A673 (cell line): Measurements from ENCODE around the gene SAMD11. TPM values are rescaled to one million over a fixed set of nuclear protein-coding genes. Genes with fewer than 3 reads are reported as not detected.
"Not testable (repeated sequence)": the region's sequence is repeated elsewhere in the genome, so short reads cannot be mapped to it uniquely, and the experiment has no call there.

ENCODE experiments used
- BruUV-seq: library from RNA; stranded (reverse); fragments of 400-500 nt; replicated peaks from 2 replicates; lab custom pipeline; 2021; lab: Mats Ljungman, UMichigan
- CTCF ChIA-PET: fragments of 300-600 bp; sonication (Branson Sonifier 250); formaldehyde crosslinking; loops from one replicate; lab custom pipeline; 2022; ENCODE audit warnings: antibody characterized with exemption; lab: Charles Lee
- POLR2A ChIA-PET: fragments of 300-600 bp; sonication (Branson Sonifier 250); formaldehyde crosslinking; loops from one replicate; lab custom pipeline; 2022; ENCODE audit warnings: antibody characterized with exemption; ENCODE audit not compliant: low non-redundant PET; lab: Charles Lee
- DNase-seq: peaks from one replicate; pipeline ENCODE4 v3.0.0-alpha.2; 2015; ENCODE audit warnings: low spot score
- H3K27ac ChIP-seq: fragments of 200-600 bp; sonication (generic); 2 replicates; pipeline ENCODE4 v1.5.1; 2016; ENCODE audit warnings: mixed run types, low read depth, mild to moderate bottlenecking, mixed read lengths, antibody characterized with exemption, low read length; ENCODE audit not compliant: poor library complexity, severe bottlenecking
- H3K27me3 ChIP-seq: fragments of 200-600 bp; sonication (generic); replicated peaks from 2 replicates; pipeline ENCODE4 v1.6.1; 2017; ENCODE audit warnings: mixed run types, low read depth, mild to moderate bottlenecking, mixed read lengths, antibody characterized with exemption, low read length; ENCODE audit not compliant: insufficient read depth, poor library complexity
- H3K36me3 ChIP-seq: fragments of 200-600 bp; sonication (generic); 2 replicates; pipeline ENCODE4 v1.6.1; 2016; ENCODE audit warnings: mixed run types, mild to moderate bottlenecking, mixed read lengths, antibody characterized with exemption, low read length; ENCODE audit not compliant: insufficient read depth, poor library complexity, severe bottlenecking
- H3K4me1 ChIP-seq: fragments of 200-600 bp; sonication (generic); 2 replicates; pipeline ENCODE4 v1.6.1; 2017; ENCODE audit warnings: mixed run types, mild to moderate bottlenecking, mixed read lengths, antibody characterized with exemption, low read length; ENCODE audit not compliant: insufficient read depth, poor library complexity, severe bottlenecking
- H3K4me3 ChIP-seq: fragments of 200-600 bp; sonication (generic); 2 replicates; pipeline ENCODE4 v1.5.1; 2016; ENCODE audit warnings: low read depth, mixed run types, mild to moderate bottlenecking, mixed read lengths, low read length; ENCODE audit not compliant: poor library complexity, severe bottlenecking
- H3K9me3 ChIP-seq: fragments of 200-600 bp; sonication (generic); 2 replicates; pipeline ENCODE4 v1.6.1; 2016; ENCODE audit warnings: mixed run types, low read depth, mild to moderate bottlenecking, mixed read lengths, antibody characterized with exemption, low read length; ENCODE audit not compliant: poor library complexity, severe bottlenecking
- CTCF ChIP-seq: fragments of 300-800, 200-600 bp; sonication (generic); conservative IDR thresholded peaks from 2 replicates; pipeline ENCODE4 v1.5.1; 2017; ENCODE audit warnings: low read depth, mild to moderate bottlenecking, antibody characterized with exemption, low read length, moderate library complexity, mixed read lengths
- EZH2 ChIP-seq: fragments of 200-600 bp; sonication (generic); IDR thresholded peaks from 2 replicates; pipeline ENCODE4 v1.6.1; 2017; ENCODE audit warnings: borderline replicate concordance, low read depth, mild to moderate bottlenecking, mixed read lengths, antibody characterized with exemption, low read length; ENCODE audit not compliant: poor library complexity, severe bottlenecking
- intact Hi-C: fragments of 100-400 bp; cut with micrococcal nuclease; formaldehyde crosslinking; loops from one replicate; pipeline ENCODE4 v1.10.0; 2022; ENCODE audit not compliant: unreplicated experiment
- total RNA-seq: library from RNA; stranded (reverse); gene quantifications from 2 replicates; pipeline ENCODE4 v1.2.3, GENCODE V29; 2021

Gene SAMD11
- total RNA-seq, 1 experiment from 2014 or later, result 28.4 TPM

DNA sequence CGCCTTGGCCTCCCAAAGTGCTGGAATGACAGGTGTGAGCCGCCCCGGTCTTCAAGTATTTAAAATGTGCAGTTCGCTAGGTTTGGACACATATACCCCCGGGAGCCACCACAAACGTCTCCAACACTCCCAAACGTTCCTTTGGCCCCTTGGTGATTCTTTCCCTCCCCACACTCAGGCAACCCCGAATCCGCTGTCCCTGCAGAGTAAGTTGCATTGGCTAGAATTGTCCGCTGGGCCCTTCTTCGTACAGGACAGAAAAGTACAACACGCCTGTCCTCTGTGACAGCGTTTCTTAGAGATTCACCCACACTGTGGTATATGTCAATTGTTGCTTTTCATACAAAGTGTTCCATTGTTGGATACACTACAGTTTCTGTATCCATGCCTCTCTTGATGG lies 61.4 kb downstream of the SAMD11 start:
- Histone ChIP-seq H3K9me3 (no peaks in the 10 kb centered on the region), H3K27me3 (no peaks in the 10 kb centered on the region), H3K36me3 (no peaks in the 10 kb centered on the region), H3K27ac (no peak overlapping the region), H3K4me1 (no peaks in the 10 kb centered on the region), H3K4me3 (no peak overlapping the region)
- no peak for DNase-seq
- CTCF ChIA-PET, result no interaction called here
- intact Hi-C loops, result no loop called here
- POLR2A ChIA-PET, result no interaction called here
- no TSS peak for BruUV-seq
- TF ChIP-seq CTCF (no peak), EZH2 (no peak)

DNA sequence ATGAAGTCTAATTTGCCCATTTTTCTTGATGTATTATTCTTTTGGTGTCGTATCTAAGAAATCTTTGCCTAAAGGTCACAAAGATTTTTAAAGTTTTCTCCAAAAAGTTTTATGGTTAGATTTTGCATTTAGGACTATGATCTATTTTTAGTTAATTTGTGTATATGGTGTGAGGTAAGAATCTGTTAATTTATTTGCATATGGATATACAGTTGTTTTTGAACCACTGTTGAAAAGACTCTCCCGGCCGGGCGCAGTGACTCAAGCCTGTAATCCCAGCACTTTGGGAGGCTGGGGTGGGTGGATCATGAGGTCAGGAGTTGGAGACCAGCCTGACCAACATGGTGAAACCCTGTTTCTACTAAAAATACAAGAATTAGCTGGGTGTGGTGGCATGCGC lies 64.3 kb downstream of the SAMD11 start:
- CTCF ChIA-PET, H3K27ac ChIP-seq, H3K27me3 ChIP-seq, H3K4me3 ChIP-seq, BruUV-seq, DNase-seq, H3K4me1 ChIP-seq, H3K36me3 ChIP-seq, POLR2A ChIA-PET, H3K9me3 ChIP-seq, intact Hi-C loops: not testable (repeated sequence)

GRCh38 chr1:991275-991674 lies 67.6 kb downstream of the SAMD11 start:
- intact Hi-C loops, H3K9me3 ChIP-seq, H3K4me1 ChIP-seq, DNase-seq, H3K36me3 ChIP-seq, H3K27me3 ChIP-seq, CTCF ChIA-PET, POLR2A ChIA-PET, BruUV-seq, H3K27ac ChIP-seq, H3K4me3 ChIP-seq: not testable (repeated sequence)

GRCh38 chr1:991895-992294 lies 68.2 kb downstream of the SAMD11 start:
- Histone ChIP-seq H3K36me3 (no peaks in the 10 kb centered on the region), H3K27me3 (no peaks in the 10 kb centered on the region), H3K27ac (no peak overlapping the region), H3K4me1 (no peaks in the 10 kb centered on the region), H3K9me3 (peaks cover 3% of the 10 kb centered on the region), H3K4me3 (no peak overlapping the region)
- no TSS peak for BruUV-seq
- no peak for DNase-seq
- CTCF ChIA-PET, result no interaction called here
- intact Hi-C loops, result no loop called here
- TF ChIP-seq CTCF, result no peak
- no peak for TF ChIP-seq EZH2
- POLR2A ChIA-PET, result no interaction called here
